ENCODE results near the gene BBS9.
"Not testable (repeated sequence)": the region's sequence is repeated elsewhere in the genome, so short reads cannot be mapped to it uniquely, and the experiment has no call there.

The BBS9 gene

GRCh38 chr7:33432821-33433220 lies 303.5 kb downstream of the BBS9 start:
- no peak for DNase-seq (ENCODE audit: low spot score)

GRCh38 chr7:33433357-33433756 lies 304.0 kb downstream of the BBS9 start:
- DNase-seq (ENCODE audit: low spot score), result no peak

- peak; percentile 26 for DNase-seq (ENCODE audit: low spot score)
Observed at GRCh38 chr7:33444511-33444910, 315.1 kb downstream of the BBS9 start.

- DNase-seq (ENCODE audit: low spot score), result no peak
Observed at GRCh38 chr7:33446551-33446950, 317.2 kb downstream of the BBS9 start.

GRCh38 chr7:33448035-33448434 lies 318.7 kb downstream of the BBS9 start:
- no peak for DNase-seq (ENCODE audit: low spot score)

- DNase-seq (ENCODE audit: low spot score), result no peak
Observed at GRCh38 chr7:33449847-33450246, 320.5 kb downstream of the BBS9 start.

GRCh38 chr7:33452805-33453502 lies 323.6 kb downstream of the BBS9 start:
- DNase-seq (ENCODE audit: low spot score), result no peak

GRCh38 chr7:33457039-33457438 lies 327.7 kb downstream of the BBS9 start:
- no peak for DNase-seq (ENCODE audit: low spot score)

GRCh38 chr7:33458581-33458980 lies 329.2 kb downstream of the BBS9 start:
- DNase-seq (ENCODE audit: low spot score), result no peak

GRCh38 chr7:33459340-33459751 lies 330.0 kb downstream of the BBS9 start:
- peak; percentile 40 for DNase-seq (ENCODE audit: low spot score)

GRCh38 chr7:33463131-33463530 lies 333.8 kb downstream of the BBS9 start:
- no peak for DNase-seq (ENCODE audit: low spot score)

- no peak for DNase-seq (ENCODE audit: low spot score)
Observed at GRCh38 chr7:33466203-33466602, 336.8 kb downstream of the BBS9 start.

- DNase-seq (ENCODE audit: low spot score), result no peak
Observed at GRCh38 chr7:33471636-33472242, 342.4 kb downstream of the BBS9 start.

- DNase-seq (ENCODE audit: low spot score), result no peak
Observed at GRCh38 chr7:33472348-33473025, 343.1 kb downstream of the BBS9 start.

GRCh38 chr7:33477719-33478480 lies 348.5 kb downstream of the BBS9 start:
- no peak for DNase-seq (ENCODE audit: low spot score)

- not testable (repeated sequence) for DNase-seq (ENCODE audit: low spot score)
Observed at GRCh38 chr7:33484476-33484875, 355.1 kb downstream of the BBS9 start.

GRCh38 chr7:33485747-33486493 lies 356.6 kb downstream of the BBS9 start:
- no peak for DNase-seq (ENCODE audit: low spot score)

GRCh38 chr7:33486633-33487032 lies 357.3 kb downstream of the BBS9 start:
- no peak for DNase-seq (ENCODE audit: low spot score)

GRCh38 chr7:33487998-33488682 lies 358.8 kb downstream of the BBS9 start:
- DNase-seq (ENCODE audit: low spot score), result no peak

- DNase-seq (ENCODE audit: low spot score), result no peak
Observed at GRCh38 chr7:33494474-33494873, 365.1 kb downstream of the BBS9 start.

GRCh38 chr7:33495207-33495606 lies 365.8 kb downstream of the BBS9 start:
- no peak for DNase-seq (ENCODE audit: low spot score)

Measured in D341Med (cell line).